ENCODE measurements around the gene SAMD9L. TPM values are rescaled to one million over a fixed set of nuclear protein-coding genes. Genes with fewer than 3 reads are reported as not detected.
A peak's percentile ranks its signal among the peaks of the same experiment; 100 is the strongest.

SAMD9L gene
- total RNA-seq: 10 to 100 TPM in 1 of 10 donors, 1 to 10 TPM in 9; 3.3 to 27.7 (median 4.9) TPM
- polyA plus RNA-seq: 1 to 10 TPM; 1.7 to 6.4 TPM
- long read RNA-seq, donor 1, full-length matches to known transcripts: 2 of 4 reads
- long read RNA-seq, donor 1, partial matches to known transcripts: 1 of 4 reads
- long read RNA-seq, donor 1, other reads (novel, unspliced or antisense): 1 of 4 reads
- long read RNA-seq, donor 2, partial matches to known transcripts: 1 of 3 reads
- long read RNA-seq, donor 2, other reads (novel, unspliced or antisense): 2 of 3 reads
- long read RNA-seq, donor 3, full-length matches to known transcripts: 3 of 5 reads
- long read RNA-seq, donor 3, partial matches to known transcripts: 0 of 5 reads
- long read RNA-seq, donor 3, other reads (novel, unspliced or antisense): 2 of 5 reads

DNA sequence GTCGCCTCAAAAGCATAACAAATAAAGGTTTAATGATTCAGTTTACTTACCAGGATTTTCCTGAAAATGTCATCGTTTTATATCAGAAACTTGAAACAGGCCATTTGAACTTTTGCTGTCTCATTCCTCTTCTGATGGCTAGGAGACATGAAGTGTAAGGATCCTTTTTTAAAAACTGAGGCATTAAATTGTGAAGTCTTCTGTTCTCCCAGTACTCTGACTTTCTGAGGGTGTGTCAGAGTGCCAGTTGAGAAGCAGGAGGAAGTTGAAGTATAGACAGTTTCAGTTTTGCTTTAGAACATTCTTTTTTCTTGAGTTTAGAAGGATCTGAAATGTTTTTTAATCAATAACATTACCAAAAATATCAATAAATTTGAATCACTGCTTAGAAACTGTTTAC is at the start of gene SAMD9L:
Gene SAMD9L, minus strand, starts transcription at position 242 of the 400 bp plus-strand sequence. CDS start 12,414 bp downstream, outside the sequence.
- TF ChIP-seq, protein P1, sequence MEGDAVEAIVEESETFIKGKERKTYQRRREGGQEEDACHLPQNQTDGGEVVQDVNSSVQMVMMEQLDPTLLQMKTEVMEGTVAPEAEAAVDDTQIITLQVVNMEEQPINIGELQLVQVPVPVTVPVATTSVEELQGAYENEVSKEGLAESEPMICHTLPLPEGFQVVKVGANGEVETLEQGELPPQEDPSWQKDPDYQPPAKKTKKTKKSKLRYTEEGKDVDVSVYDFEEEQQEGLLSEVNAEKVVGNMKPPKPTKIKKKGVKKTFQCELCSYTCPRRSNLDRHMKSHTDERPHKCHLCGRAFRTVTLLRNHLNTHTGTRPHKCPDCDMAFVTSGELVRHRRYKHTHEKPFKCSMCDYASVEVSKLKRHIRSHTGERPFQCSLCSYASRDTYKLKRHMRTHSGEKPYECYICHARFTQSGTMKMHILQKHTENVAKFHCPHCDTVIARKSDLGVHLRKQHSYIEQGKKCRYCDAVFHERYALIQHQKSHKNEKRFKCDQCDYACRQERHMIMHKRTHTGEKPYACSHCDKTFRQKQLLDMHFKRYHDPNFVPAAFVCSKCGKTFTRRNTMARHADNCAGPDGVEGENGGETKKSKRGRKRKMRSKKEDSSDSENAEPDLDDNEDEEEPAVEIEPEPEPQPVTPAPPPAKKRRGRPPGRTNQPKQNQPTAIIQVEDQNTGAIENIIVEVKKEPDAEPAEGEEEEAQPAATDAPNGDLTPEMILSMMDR (IDR thresholded peaks at IDR 0.05): no peak
- H3K4me3 ChIP-seq: peak within 1 kb of the TSS; percentile 8 to 64 (median 50)
- H3K27ac ChIP-seq: peak within 1 kb of the TSS in 9 of 10 donors; percentile 20 to 90 (median 67)
- WGBS, 2 donors: 39 to 48% methylated on average over 2 of the region's 2 CpGs
- peaks cover 0 to 50% (median 18%) of the 10 kb centered on the region in 9 donors for H3K4me1 ChIP-seq
- H3K27me3 ChIP-seq: no peaks in the 10 kb centered on the region
- DNase-seq: no peak
- H3K9me3 ChIP-seq: no peaks in the 10 kb centered on the region
- intact Hi-C loops (cut with DNase I): no loop called here
- ATAC-seq: peak in 6 of 8 donors; percentile 56 to 82 (median 70)
- H3K36me3 ChIP-seq: peaks cover 0 to 30% (median 18%) of the 10 kb centered on the region in 9 donors

DNA sequence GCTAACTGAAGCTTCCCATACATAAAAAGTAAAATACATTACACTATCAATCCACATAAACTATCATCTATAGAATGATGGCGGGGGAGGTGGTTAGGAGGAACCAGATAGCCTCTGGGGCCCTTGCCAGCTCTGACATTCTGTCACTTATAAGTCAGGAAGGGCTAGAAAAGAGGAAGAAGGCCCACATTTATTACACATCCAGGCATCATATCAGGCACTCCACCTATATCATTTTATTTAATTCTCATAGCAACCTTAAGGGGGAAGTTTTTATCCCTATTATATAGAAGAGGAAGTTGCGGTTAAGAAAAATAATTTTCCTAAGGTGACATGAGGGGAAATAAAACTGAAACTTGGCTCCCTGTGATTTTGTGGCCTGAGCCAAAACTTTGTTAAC is 48.2 kb upstream of the SAMD9L start:
- intact Hi-C loops (cut with DNase I): no loop called here
- no peaks in the 10 kb centered on the region for H3K4me1 ChIP-seq
- 79 to 85% methylated on average over 2 of the region's 2 CpGs for WGBS, 2 donors
- peaks cover 0 to 16% (median 3%) of the 10 kb centered on the region in 7 donors for H3K27me3 ChIP-seq
- no peak for DNase-seq
- no peak overlapping the region for H3K4me3 ChIP-seq
- no peak overlapping the region for H3K27ac ChIP-seq
- H3K9me3 ChIP-seq: no peaks in the 10 kb centered on the region
- TF ChIP-seq, protein P1 (IDR thresholded peaks at IDR 0.05): no peak
- no peaks in the 10 kb centered on the region for H3K36me3 ChIP-seq
- ATAC-seq: no peak

DNA sequence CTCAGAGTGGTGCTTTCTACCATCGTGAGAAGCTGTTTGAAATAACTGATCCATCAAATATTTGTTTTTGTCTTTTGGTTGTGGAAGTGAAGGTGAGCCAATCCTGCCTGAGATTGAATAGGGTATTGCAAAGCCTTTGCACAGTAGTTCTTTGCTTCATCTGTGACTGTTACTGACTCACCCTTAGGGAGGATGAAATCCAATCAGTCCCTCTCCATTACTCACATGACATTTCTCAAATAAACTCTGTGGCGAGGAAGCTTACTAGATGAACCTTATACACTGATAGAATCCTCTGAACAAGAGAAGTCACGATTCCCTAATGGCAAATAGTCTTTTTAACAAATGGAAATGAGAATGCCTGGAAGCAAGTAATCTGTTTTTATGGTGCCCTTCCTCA is 46.2 kb upstream of the SAMD9L start:
- no peak for ATAC-seq
- TF ChIP-seq, protein P1 (IDR thresholded peaks at IDR 0.05): no peak
- 60 to 73% methylated on average over 3 of the region's 3 CpGs for WGBS, 2 donors
- Histone ChIP-seq H3K9me3 (no peaks in the 10 kb centered on the region), H3K27me3 (peaks cover 0 to 24% (median 8%) of the 10 kb centered on the region in 7 donors), H3K36me3 (no peaks in the 10 kb centered on the region), H3K4me1 (no peaks in the 10 kb centered on the region), H3K27ac (no peak overlapping the region), H3K4me3 (no peak overlapping the region)
- intact Hi-C loops (cut with DNase I): no loop called here
- DNase-seq: no peak

DNA sequence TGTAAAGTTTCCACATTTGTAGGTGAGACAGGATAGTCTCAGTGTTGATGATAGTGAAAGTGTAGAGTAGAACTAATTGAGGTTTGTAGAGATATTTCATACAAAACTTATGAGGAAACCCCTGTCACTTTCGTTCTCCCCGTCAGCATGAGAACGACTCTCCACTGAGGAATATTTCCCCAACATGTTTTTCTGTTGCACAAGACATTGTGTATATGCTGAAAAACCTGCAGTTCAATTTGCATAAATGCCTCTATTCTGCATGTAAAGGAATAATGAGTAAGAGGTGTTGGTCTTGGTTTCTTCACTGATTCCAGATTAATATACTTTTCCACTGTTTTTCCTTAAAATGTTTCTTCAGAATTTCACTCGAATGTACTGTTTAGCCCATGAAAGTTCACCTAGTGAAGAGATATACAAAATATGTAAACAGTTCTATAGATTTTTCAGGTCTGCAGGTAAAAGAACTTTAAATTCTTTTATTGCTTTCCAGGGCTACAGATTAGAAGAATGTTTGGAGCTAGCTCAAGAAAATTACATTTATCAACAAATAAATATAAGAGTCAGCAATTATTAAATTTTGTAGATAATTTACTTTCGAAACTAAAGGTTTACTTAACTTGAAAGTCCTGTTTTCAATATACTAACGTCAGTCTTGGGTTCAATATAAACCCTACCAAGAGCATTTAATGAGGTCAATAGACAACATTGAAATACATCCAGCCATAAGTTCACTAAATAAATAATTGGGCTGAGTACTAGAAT is 40.9 kb upstream of the SAMD9L start:
- no peak overlapping the region for H3K4me3 ChIP-seq

More for the DNA sequence above, 40.9 kb upstream of the SAMD9L start:
- Histone ChIP-seq H3K9me3 (no peaks in the 10 kb centered on the region), H3K4me1 (no peaks in the 10 kb centered on the region), H3K27ac (no peak overlapping the region), H3K27me3 (peaks cover 0 to 29% (median 12%) of the 10 kb centered on the region in 7 donors), H3K36me3 (no peaks in the 10 kb centered on the region)
- WGBS, 2 donors: 68 to 77% methylated on average over 6 of the region's 6 CpGs
- DNase-seq (no peak), ATAC-seq (no peak)
- intact Hi-C loops (cut with DNase I): no loop called here
- TF ChIP-seq, protein P1 (IDR thresholded peaks at IDR 0.05): no peak
